Measurements from ENCODE around the gene LIN7A. TPM values are rescaled to one million over a fixed set of nuclear protein-coding genes. Genes with fewer than 3 reads are reported as not detected.

LIN7A gene
- total RNA-seq, 2 donors from 2014 or later: 2.2 to 5.4 TPM

DNA sequence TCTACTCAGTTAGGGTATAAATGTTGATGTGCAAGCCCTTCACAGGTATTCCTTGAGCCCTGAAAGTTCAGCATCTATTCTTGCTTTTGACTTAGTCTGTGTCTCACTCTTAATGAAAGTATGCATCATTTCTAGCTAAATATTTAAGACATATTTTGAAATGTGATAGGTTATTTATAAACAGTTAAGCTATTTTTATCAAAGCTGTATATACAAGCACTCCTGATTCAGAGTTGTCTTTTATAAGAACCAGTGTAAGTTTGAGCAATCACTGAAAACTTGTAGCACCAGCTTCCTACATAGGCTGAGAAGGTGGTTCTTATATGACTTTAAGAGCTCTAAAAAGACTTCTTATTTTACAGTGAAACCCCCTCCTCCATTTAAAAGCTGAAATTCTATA lies 122.4 kb downstream of the LIN7A start:
- no peak for TF ChIP-seq POLR2A (IDR thresholded peaks at IDR 0.05)
- TF ChIP-seq, protein P1, sequence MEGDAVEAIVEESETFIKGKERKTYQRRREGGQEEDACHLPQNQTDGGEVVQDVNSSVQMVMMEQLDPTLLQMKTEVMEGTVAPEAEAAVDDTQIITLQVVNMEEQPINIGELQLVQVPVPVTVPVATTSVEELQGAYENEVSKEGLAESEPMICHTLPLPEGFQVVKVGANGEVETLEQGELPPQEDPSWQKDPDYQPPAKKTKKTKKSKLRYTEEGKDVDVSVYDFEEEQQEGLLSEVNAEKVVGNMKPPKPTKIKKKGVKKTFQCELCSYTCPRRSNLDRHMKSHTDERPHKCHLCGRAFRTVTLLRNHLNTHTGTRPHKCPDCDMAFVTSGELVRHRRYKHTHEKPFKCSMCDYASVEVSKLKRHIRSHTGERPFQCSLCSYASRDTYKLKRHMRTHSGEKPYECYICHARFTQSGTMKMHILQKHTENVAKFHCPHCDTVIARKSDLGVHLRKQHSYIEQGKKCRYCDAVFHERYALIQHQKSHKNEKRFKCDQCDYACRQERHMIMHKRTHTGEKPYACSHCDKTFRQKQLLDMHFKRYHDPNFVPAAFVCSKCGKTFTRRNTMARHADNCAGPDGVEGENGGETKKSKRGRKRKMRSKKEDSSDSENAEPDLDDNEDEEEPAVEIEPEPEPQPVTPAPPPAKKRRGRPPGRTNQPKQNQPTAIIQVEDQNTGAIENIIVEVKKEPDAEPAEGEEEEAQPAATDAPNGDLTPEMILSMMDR (IDR thresholded peaks at IDR 0.05): no peak
- TF ChIP-seq POLR2AphosphoS5 (IDR thresholded peaks at IDR 0.05): no peak
- intact Hi-C loops (cut with DNase I): no loop called here
- H3K27ac ChIP-seq: no peak overlapping the region

DNA sequence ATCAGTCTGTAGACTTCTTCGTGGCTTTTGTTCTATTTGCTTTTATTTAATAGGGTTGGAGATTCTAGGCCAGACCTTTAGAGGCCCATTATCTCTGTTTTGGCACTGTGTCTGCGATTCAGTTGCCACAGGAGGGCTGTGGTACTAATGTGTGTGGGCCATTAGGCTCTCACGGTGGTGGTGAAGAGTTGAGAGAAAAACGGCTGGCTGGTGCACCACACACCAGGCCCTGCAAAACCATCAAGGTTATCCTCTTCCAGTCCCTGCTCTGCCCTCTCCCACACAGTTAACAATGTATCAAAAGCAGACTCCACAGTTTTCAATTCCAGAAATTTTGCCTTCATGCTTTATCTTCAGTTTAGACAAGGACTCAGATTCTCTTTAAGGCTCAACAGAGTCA lies 123.3 kb downstream of the LIN7A start:
- no peak overlapping the region for H3K4me3 ChIP-seq
- TF ChIP-seq, protein P1 (IDR thresholded peaks at IDR 0.05): no peak
- TF ChIP-seq POLR2AphosphoS5 (IDR thresholded peaks at IDR 0.05) (no peak), POLR2A (IDR thresholded peaks at IDR 0.05) (no peak)
- H3K4me1 ChIP-seq (replicated peaks): no peaks in the 10 kb centered on the region
- no peak overlapping the region for H3K27ac ChIP-seq
- 55% methylated on average over 4 of the region's 4 CpGs for WGBS
- no peaks in the 10 kb centered on the region for H3K27me3 ChIP-seq (replicated peaks; ENCODE audit: insufficient read depth)
- no peak for DNase-seq (ENCODE audit: low spot score)
- H3K9me3 ChIP-seq: no peaks in the 10 kb centered on the region
- H3K36me3 ChIP-seq: no peaks in the 10 kb centered on the region
- intact Hi-C loops (cut with DNase I): no loop called here

More for the DNA sequence above, 122.4 kb downstream of the LIN7A start:
- Histone ChIP-seq H3K9me3 (no peaks in the 10 kb centered on the region), H3K27me3 (replicated peaks; ENCODE audit: insufficient read depth) (no peaks in the 10 kb centered on the region), H3K4me3 (no peak overlapping the region), H3K4me1 (replicated peaks) (no peaks in the 10 kb centered on the region), H3K36me3 (no peaks in the 10 kb centered on the region)
- DNase-seq (ENCODE audit: low spot score): no peak

GRCh38 chr12:80813820-80814219 lies 123.9 kb downstream of the LIN7A start:
- DNase-seq (ENCODE audit: low spot score): no peak
- Histone ChIP-seq H3K27me3 (replicated peaks; ENCODE audit: insufficient read depth) (no peaks in the 10 kb centered on the region), H3K4me1 (replicated peaks) (no peaks in the 10 kb centered on the region), H3K4me3 (no peak overlapping the region), H3K36me3 (no peaks in the 10 kb centered on the region), H3K27ac (no peak overlapping the region), H3K9me3 (no peaks in the 10 kb centered on the region)
- no peak for TF ChIP-seq POLR2AphosphoS5 (IDR thresholded peaks at IDR 0.05)
- TF ChIP-seq POLR2A (IDR thresholded peaks at IDR 0.05): no peak
- TF ChIP-seq, protein P1 (IDR thresholded peaks at IDR 0.05): no peak
- intact Hi-C loops (cut with DNase I): no loop called here
- WGBS: 59% methylated on average over 2 of the region's 2 CpGs

DNA sequence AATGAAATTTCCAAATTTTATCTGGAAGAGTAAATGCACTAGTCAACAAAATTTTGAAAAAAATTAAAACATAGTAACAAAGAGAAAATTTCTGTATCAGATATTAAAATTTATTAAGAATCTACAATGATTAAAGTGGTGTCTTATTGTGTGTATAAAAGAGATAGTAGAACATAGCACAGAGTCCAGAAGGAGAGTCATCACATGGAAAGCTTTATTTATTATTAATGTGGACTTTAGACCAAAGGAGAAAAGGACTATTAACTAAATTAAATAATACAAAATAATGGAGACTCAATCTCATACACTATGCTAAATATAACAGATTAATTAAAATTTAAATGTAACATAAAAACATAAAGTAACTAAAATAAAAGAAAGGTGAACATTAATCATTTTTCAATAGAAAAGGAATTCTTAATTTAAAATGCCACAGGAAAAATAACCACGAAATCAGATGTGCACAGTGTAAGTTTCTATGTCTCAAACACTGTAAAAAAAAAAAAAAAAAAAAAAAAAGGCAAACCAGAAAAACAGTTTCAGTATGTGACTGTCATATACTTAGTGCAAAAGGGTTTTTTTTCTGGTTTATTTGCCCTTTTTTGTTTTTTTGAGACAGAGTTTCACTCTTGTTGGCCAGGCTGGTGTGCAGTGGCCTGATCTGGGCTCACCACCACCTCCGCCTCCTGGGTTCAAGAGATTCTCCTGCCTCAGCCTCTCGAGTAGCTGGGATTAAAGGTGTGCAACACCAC lies 125.6 kb downstream of the LIN7A start:
- H3K27me3 ChIP-seq (replicated peaks; ENCODE audit: insufficient read depth): no peaks in the 10 kb centered on the region
- H3K36me3 ChIP-seq: no peaks in the 10 kb centered on the region
- intact Hi-C loops (cut with DNase I): no loop called here
- DNase-seq (ENCODE audit: low spot score): no peak
- WGBS: 97% methylated on average over 3 of the region's 3 CpGs
- no peaks in the 10 kb centered on the region for H3K4me1 ChIP-seq (replicated peaks)
- no peak overlapping the region for H3K27ac ChIP-seq
- H3K4me3 ChIP-seq: no peak overlapping the region
- no peaks in the 10 kb centered on the region for H3K9me3 ChIP-seq
- TF ChIP-seq POLR2A (IDR thresholded peaks at IDR 0.05) (no peak), POLR2AphosphoS5 (IDR thresholded peaks at IDR 0.05) (no peak)
- TF ChIP-seq, protein P1 (IDR thresholded peaks at IDR 0.05): no peak

- DNase-seq (ENCODE audit: low spot score): no peak
- 54% methylated on average over 1 of the region's 1 CpG for WGBS
- Histone ChIP-seq H3K27me3 (replicated peaks; ENCODE audit: insufficient read depth) (no peaks in the 10 kb centered on the region), H3K4me1 (replicated peaks) (no peaks in the 10 kb centered on the region), H3K36me3 (no peaks in the 10 kb centered on the region), H3K27ac (no peak overlapping the region), H3K4me3 (no peak overlapping the region), H3K9me3 (no peaks in the 10 kb centered on the region)
- intact Hi-C loops (cut with DNase I): no loop called here
- TF ChIP-seq, protein P1 (IDR thresholded peaks at IDR 0.05): no peak
- no peak for TF ChIP-seq POLR2A (IDR thresholded peaks at IDR 0.05)
These were observed 126.9 kb downstream of the LIN7A start for GRCh38 chr12:80810874-80811273.
